ENCODE data around the gene SUPV3L1. TPM values are rescaled to one million over a fixed set of nuclear protein-coding genes. Genes with fewer than 3 reads are reported as not detected.

Gene SUPV3L1
- total and polyA plus RNA-seq, 9 of the 15 experiments (the other 6 are each of a cell fraction or from before 2014, with no cell fraction given): 45.2 to 156 (median 92.6) TPM

GRCh38 chr10:69214666-69215131 lies 34.7 kb downstream of the SUPV3L1 start:
- BruUV-seq (replicated peaks): no TSS peak
- H3K9ac ChIP-seq (ENCODE audit: insufficient read depth in 1 of 2, low read depth in 2 of 2, low read length in 2 of 2): no peak overlapping the region
- H3K27ac ChIP-seq (ENCODE audit: extremely low read depth, low read depth, low read length): no peak overlapping the region
- CTCF ChIA-PET (ENCODE audit: low intra/inter-chr PET ratio): interaction anchor here (0.7 kb wide), 1 partner anchor 10 kb away, joined by 3 read pairs; no protein-coding TSS in a partner anchor
- H3K4me3 ChIP-seq: no peak overlapping the region
- H3K79me2 ChIP-seq (ENCODE audit: control insufficient read depth, insufficient read depth, low read length): no peaks in the 10 kb centered on the region
- no peaks in the 10 kb centered on the region for H3K27me3 ChIP-seq (ENCODE audit: control insufficient read depth in 2 of 2, insufficient read depth in 2 of 2, low read length in 2 of 2)
- intact Hi-C loops (cut with micrococcal nuclease) (loop anchor here (5.0 kb wide), 1 partner anchor 92 kb away; the partner anchor contains the start of gene VPS26A), in situ Hi-C loops (cut with MboI) (no loop called here)
- no peak overlapping the region for H3K4me2 ChIP-seq (ENCODE audit: insufficient read depth, low read length)
- no peaks in the 10 kb centered on the region for H3K9me3 ChIP-seq (replicated peaks; ENCODE audit: control insufficient read depth, insufficient read depth, low read depth, low read length)
- FAIRE-seq (no peak), ATAC-seq (no peak), DNase-seq (ENCODE audit: extremely low read depth in 1 of 4, low spot score in 3 of 4) (no peak)
- no peaks in the 10 kb centered on the region for H3K9me1 ChIP-seq (ENCODE audit: control insufficient read depth, insufficient read depth, low read length)
- WGBS (ENCODE audit: insufficient coverage, low coverage, missing lambda C conversion rate): 74% methylated on average over 6 of the region's 6 CpGs
- no peaks in the 10 kb centered on the region for H4K20me1 ChIP-seq (replicated peaks; ENCODE audit: control insufficient read depth, insufficient read depth, low read length)
- peaks cover 3 to 53% of the 10 kb centered on the region in 2 experiments for H3K4me1 ChIP-seq (replicated peaks in 1 of 2; ENCODE audit: control insufficient read depth in 2 of 2, insufficient read depth in 2 of 2, low read length in 2 of 2)
- no peak overlapping the region for H2AFZ ChIP-seq (ENCODE audit: low read depth, low read length)
- POLR2A ChIA-PET: interaction anchor here (1.2 to 12.6 kb wide), 3 partner anchors 8 to 18 kb away, joined by 5 to 95 read pairs (median 5); no protein-coding TSS in a partner anchor
- H3K36me3 ChIP-seq (ENCODE audit: control insufficient read depth, insufficient read depth, low read length): peaks cover 3% of the 10 kb centered on the region; the same call in 1 of the 3 replicates
- no peak for TF ChIP-seq NCOR1 (IDR thresholded peaks at IDR 0.05)
- no peak for TF ChIP-seq NEUROD1 (IDR thresholded peaks at IDR 0.05; ENCODE audit: borderline replicate concordance, low read depth, low read length, partially characterized antibody)
- peak; percentile 94 for TF ChIP-seq C11orf30 (IDR thresholded peaks at IDR 0.05; ENCODE audit: low read depth)
- TF ChIP-seq EP300 (IDR thresholded peaks at IDR 0.05; ENCODE audit: low read length): no peak
- peak; percentile 87 for TF ChIP-seq MAFG (tag; conservative IDR thresholded peaks at IDR 0.05)
- TF ChIP-seq, protein P1, sequence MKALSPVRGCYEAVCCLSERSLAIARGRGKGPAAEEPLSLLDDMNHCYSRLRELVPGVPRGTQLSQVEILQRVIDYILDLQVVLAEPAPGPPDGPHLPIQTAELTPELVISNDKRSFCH (CRISPR knock-in tag; IDR thresholded peaks at IDR 0.05): no peak
- TF ChIP-seq, protein P1 (tag; IDR thresholded peaks at IDR 0.05): no peak
- TF ChIP-seq DACH1 (IDR thresholded peaks at IDR 0.05; ENCODE audit: partially characterized antibody): no peak
- no peak for TF ChIP-seq ZNF699 (CRISPR knock-in tag; IDR thresholded peaks at IDR 0.05; ENCODE audit: insufficient replicate concordance)
- no peak for TF ChIP-seq CBX1 (IDR thresholded peaks at IDR 0.05; ENCODE audit: low read depth)
- TF ChIP-seq MAFF (IDR thresholded peaks at IDR 0.05; ENCODE audit: low read length): peak; percentile 85
- TF ChIP-seq MAFK (IDR thresholded peaks at IDR 0.05; ENCODE audit: low read length): peak; percentile 90
- TF ChIP-seq, protein P2, sequence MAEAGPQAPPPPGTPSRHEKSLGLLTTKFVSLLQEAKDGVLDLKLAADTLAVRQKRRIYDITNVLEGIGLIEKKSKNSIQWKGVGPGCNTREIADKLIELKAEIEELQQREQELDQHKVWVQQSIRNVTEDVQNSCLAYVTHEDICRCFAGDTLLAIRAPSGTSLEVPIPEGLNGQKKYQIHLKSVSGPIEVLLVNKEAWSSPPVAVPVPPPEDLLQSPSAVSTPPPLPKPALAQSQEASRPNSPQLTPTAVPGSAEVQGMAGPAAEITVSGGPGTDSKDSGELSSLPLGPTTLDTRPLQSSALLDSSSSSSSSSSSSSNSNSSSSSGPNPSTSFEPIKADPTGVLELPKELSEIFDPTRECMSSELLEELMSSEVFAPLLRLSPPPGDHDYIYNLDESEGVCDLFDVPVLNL (CRISPR knock-in tag; IDR thresholded peaks at IDR 0.05; ENCODE audit: low read depth): no peak
- no peak for TF ChIP-seq ZNF134 (CRISPR knock-in tag; conservative IDR thresholded peaks at IDR 0.05)
- TF ChIP-seq, protein P3, sequence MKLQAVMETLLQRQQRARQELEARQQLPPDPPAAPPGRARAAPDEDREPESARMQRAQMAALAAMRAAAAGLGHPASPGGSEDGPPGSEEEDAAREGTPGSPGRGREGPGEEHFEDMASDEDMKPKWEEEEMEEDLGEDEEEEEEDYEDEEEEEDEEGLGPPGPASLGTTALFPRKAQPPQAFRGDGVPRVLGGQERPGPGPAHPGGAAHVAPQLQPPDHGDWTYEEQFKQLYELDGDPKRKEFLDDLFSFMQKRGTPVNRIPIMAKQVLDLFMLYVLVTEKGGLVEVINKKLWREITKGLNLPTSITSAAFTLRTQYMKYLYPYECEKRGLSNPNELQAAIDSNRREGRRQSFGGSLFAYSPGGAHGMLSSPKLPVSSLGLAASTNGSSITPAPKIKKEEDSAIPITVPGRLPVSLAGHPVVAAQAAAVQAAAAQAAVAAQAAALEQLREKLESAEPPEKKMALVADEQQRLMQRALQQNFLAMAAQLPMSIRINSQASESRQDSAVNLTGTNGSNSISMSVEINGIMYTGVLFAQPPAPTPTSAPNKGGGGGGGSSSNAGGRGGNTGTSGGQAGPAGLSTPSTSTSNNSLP (IDR thresholded peaks at IDR 0.05; ENCODE audit: borderline replicate concordance, low read depth, low read length): no peak
- TF ChIP-seq TBL1XR1 (IDR thresholded peaks at IDR 0.05; ENCODE audit: low read length in 2 of 2): no peak
- TF ChIP-seq, protein P4, sequence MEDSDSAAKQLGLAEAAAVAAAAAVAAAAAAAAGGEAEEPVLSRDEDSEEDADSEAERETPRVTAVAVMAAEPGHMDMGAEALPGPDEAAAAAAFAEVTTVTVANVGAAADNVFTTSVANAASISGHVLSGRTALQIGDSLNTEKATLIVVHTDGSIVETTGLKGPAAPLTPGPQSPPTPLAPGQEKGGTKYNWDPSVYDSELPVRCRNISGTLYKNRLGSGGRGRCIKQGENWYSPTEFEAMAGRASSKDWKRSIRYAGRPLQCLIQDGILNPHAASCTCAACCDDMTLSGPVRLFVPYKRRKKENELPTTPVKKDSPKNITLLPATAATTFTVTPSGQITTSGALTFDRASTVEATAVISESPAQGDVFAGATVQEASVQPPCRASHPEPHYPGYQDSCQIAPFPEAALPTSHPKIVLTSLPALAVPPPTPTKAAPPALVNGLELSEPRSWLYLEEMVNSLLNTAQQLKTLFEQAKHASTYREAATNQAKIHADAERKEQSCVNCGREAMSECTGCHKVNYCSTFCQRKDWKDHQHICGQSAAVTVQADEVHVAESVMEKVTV (CRISPR knock-in tag; IDR thresholded peaks at IDR 0.05): no peak
- 0 out of 4 replicates have a peak, but pooled peaks of 1 of the 2 experiments have one; percentile 1 for TF ChIP-seq MAZ (CRISPR knock-in tag; conservative IDR thresholded peaks at IDR 0.05 in 1 of 2, IDR thresholded peaks at IDR 0.05 in 1 of 2)
- no peak for TF ChIP-seq ZNF140 (CRISPR knock-in tag; IDR thresholded peaks at IDR 0.05)
- TF ChIP-seq TRIM24 (IDR thresholded peaks at IDR 0.05): 0 out of 4 replicates have a peak, but pooled peaks of 1 of the 2 experiments have one; percentile 18

All from K562 (cell line).